GM12878 (cell line): ENCODE data around the gene LENG9. TPM values are rescaled to one million over a fixed set of nuclear protein-coding genes. Genes with fewer than 3 reads are reported as not detected.

Experiments
- ASH2L ChIP-seq: fragments of 300-600, 200-600 bp; sonication (generic); IDR thresholded peaks from 2 replicates; pipeline ENCODE4 v1.6.1; 2017; ENCODE audit warnings: low read depth, mild to moderate bottlenecking, borderline replicate concordance
- BRCA1 ChIP-seq: IDR thresholded peaks from 2 replicates; pipeline ENCODE4 v1.6.1; 2011; ENCODE audit warnings: low read depth, low read length, improper control_type of control experiment
- CBFB ChIP-seq: IDR thresholded peaks from 2 replicates; pipeline ENCODE4 v1.6.1; 2016; ENCODE audit warnings: antibody characterized with exemption, low read depth
- CBX5 ChIP-seq: sonication (generic); IDR thresholded peaks from 2 replicates; pipeline ENCODE4 v1.6.1; 2016; ENCODE audit warnings: low read depth, moderate library complexity, mild to moderate bottlenecking, inconsistent platforms
- CEBPB ChIP-seq, 2 experiments: fragments of 150-350 bp in 1 of 2; IDR thresholded peaks; 2 replicates each; pipeline ENCODE4 v1.6.1; 2012 to 2014; ENCODE audit warnings: low read depth in 2 of 2, low read length in 2 of 2, borderline replicate concordance in 1 of 2, inconsistent platforms in 1 of 2
- CHD1 ChIP-seq: IDR thresholded peaks from 2 replicates; pipeline ENCODE4 v1.6.1; 2012; ENCODE audit warnings: low read depth, low read length, improper control_type of control experiment
- DPF2 ChIP-seq: fragments of 450-650 bp; IDR thresholded peaks from 2 replicates; pipeline ENCODE4 v1.6.1; 2017; ENCODE audit warnings: mild to moderate bottlenecking
- E2F8 ChIP-seq: fragments of 450-650 bp; IDR thresholded peaks from 2 replicates; pipeline ENCODE4 v1.6.1; 2018; ENCODE audit warnings: mild to moderate bottlenecking, low read depth, moderate library complexity; ENCODE audit not compliant: partially characterized antibody
- EED ChIP-seq: sonication (generic); IDR thresholded peaks from 2 replicates; pipeline ENCODE4 v1.6.1; 2016; ENCODE audit warnings: antibody characterized with exemption, low read depth
- MYB ChIP-seq: fragments of 150-350 bp; IDR thresholded peaks from 2 replicates; pipeline ENCODE4 v1.6.1; 2014; ENCODE audit warnings: mild to moderate bottlenecking, low read depth, low read length, borderline replicate concordance
- NFIC ChIP-seq: IDR thresholded peaks from 2 replicates; pipeline ENCODE4 v1.6.1; 2012; ENCODE audit warnings: low read depth, mild to moderate bottlenecking, inconsistent platforms, low read length, moderate library complexity
- POLR2AphosphoS5 ChIP-seq: IDR thresholded peaks from 2 replicates; pipeline ENCODE4 v1.6.1; 2011; ENCODE audit warnings: mild to moderate bottlenecking, low read length, inconsistent platforms
- TBL1XR1 ChIP-seq: IDR thresholded peaks from 2 replicates; pipeline ENCODE4 v1.6.1; 2012; ENCODE audit warnings: low read depth, low read length, improper control_type of control experiment
- TCF12 ChIP-seq: IDR thresholded peaks from 2 replicates; pipeline ENCODE4 v1.6.1; 2011; ENCODE audit warnings: low read depth, mild to moderate bottlenecking, low read length
- ZNF622 ChIP-seq: fragments of 450-650 bp; IDR thresholded peaks from 2 replicates; pipeline ENCODE4 v1.6.1; 2017; ENCODE audit warnings: mild to moderate bottlenecking, inconsistent platforms
- polyA plus RNA-seq, 11 experiments: library from polyadenylated mRNA; depleted of rRNA in 4 of 11; unstranded in 6 of 11; stranded (reverse) in 5 of 11; fragments of >200 nt; fragmentation: Nextera tagmentation in 4 of 11; fragmentation: Illumina TruSeq in 1 of 11; extraction: Ambion mirVana in 4 of 11; extraction: Trizol in 1 of 11; gene quantifications; 1 replicate in 1 of 11; 2 replicates in 10 of 11; pipeline versions ENCODE4 v1.2.1 to v1.2.3, GENCODE V29; 2011 to 2016; ENCODE audit warnings: inconsistent platforms in 2 of 11, missing spikeins in 2 of 11, low read depth in 1 of 11
- total RNA-seq, 4 experiments: library from RNA; depleted of rRNA in 3 of 4; stranded (reverse); fragments of >200 nt in 3 of 4; fragmentation: Illumina TruSeq in 1 of 4; extraction: Trizol in 1 of 4; gene quantifications; 2 replicates each; pipeline versions ENCODE4 v1.2.1 to v1.2.3, GENCODE V29; 2013 to 2021

LENG9 gene
- total and polyA plus RNA-seq, 10 of the 15 experiments (the other 5 are each of a cell fraction or from before 2014, with no cell fraction given) = 0.09 to 2.9 (median 0.76) TPM; not detected in 1

- TF ChIP-seq TCF12 (no peak), E2F8 (no peak), NFIC (peak; percentile 60), POLR2AphosphoS5 (no peak), CEBPB (IDR thresholded peaks at IDR 0.05; ENCODE audit: borderline replicate concordance in 1 of 2, low read depth in 2 of 2, low read length in 2 of 2) (no peak), ASH2L (no peak), BRCA1 (no peak), ZNF622 (no peak), EED (0 out of 2 replicates have a peak, but pooled peaks have one; percentile 47), CBFB (peak; percentile 35; the same call in 1 of the 2 replicates), MYB (no peak), DPF2 (no peak), TBL1XR1 (no peak), CBX5 (no peak), CHD1 (no peak)
These were observed 19.3 kb upstream of the LENG9 start (continued) for GRCh38 chr19:54482889-54483288.
